ENCODE results near the gene ERN1. TPM values are rescaled to one million over a fixed set of nuclear protein-coding genes. Genes with fewer than 3 reads are reported as not detected.

ERN1 gene
- total and polyA plus RNA-seq, 2 of the 13 experiments (the other 11 are each of a cell fraction or from before 2014, with no cell fraction given): 6.0 to 12.7 TPM

DNA sequence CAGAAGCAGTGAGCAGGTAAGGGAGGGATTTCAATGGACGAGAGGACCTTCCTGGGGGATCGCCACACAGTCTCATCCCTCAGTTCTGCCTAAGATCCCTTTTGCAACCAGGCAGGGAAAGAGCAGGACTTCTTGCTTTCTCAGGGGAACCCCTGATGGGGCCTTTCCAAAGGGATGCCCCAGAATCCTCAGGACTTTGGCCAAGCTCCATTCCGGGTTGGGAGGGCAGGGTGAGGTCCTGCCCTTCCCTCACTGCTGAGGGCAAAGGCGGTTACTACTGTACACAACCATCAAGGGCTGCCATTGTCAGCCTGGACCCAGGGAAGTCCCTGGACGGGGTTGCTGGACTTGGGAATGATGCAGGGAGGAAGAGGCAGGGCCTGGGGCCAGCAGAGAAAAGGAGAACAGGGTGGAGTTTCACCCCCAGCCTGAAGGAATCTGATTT, 122.1 kb downstream of the ERN1 start (continued):
- TF ChIP-seq JARID2 (CRISPR knock-in tag; IDR thresholded peaks at IDR 0.05; ENCODE audit: insufficient replicate concordance): no peak
- TF ChIP-seq RARA (CRISPR knock-in tag; IDR thresholded peaks at IDR 0.05): peak; percentile 76
- TF ChIP-seq, protein P1, sequence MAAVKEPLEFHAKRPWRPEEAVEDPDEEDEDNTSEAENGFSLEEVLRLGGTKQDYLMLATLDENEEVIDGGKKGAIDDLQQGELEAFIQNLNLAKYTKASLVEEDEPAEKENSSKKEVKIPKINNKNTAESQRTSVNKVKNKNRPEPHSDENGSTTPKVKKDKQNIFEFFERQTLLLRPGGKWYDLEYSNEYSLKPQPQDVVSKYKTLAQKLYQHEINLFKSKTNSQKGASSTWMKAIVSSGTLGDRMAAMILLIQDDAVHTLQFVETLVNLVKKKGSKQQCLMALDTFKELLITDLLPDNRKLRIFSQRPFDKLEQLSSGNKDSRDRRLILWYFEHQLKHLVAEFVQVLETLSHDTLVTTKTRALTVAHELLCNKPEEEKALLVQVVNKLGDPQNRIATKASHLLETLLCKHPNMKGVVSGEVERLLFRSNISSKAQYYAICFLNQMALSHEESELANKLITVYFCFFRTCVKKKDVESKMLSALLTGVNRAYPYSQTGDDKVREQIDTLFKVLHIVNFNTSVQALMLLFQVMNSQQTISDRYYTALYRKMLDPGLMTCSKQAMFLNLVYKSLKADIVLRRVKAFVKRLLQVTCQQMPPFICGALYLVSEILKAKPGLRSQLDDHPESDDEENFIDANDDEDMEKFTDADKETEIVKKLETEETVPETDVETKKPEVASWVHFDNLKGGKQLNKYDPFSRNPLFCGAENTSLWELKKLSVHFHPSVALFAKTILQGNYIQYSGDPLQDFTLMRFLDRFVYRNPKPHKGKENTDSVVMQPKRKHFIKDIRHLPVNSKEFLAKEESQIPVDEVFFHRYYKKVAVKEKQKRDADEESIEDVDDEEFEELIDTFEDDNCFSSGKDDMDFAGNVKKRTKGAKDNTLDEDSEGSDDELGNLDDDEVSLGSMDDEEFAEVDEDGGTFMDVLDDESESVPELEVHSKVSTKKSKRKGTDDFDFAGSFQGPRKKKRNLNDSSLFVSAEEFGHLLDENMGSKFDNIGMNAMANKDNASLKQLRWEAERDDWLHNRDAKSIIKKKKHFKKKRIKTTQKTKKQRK (IDR thresholded peaks at IDR 0.05; ENCODE audit: low read length): no peak
- TF ChIP-seq HHEX (CRISPR knock-in tag; IDR thresholded peaks at IDR 0.05): no peak
- peak; percentile 52 for TF ChIP-seq SAP130 (CRISPR knock-in tag; IDR thresholded peaks at IDR 0.05; ENCODE audit: low read depth)
- TF ChIP-seq, protein P2, sequence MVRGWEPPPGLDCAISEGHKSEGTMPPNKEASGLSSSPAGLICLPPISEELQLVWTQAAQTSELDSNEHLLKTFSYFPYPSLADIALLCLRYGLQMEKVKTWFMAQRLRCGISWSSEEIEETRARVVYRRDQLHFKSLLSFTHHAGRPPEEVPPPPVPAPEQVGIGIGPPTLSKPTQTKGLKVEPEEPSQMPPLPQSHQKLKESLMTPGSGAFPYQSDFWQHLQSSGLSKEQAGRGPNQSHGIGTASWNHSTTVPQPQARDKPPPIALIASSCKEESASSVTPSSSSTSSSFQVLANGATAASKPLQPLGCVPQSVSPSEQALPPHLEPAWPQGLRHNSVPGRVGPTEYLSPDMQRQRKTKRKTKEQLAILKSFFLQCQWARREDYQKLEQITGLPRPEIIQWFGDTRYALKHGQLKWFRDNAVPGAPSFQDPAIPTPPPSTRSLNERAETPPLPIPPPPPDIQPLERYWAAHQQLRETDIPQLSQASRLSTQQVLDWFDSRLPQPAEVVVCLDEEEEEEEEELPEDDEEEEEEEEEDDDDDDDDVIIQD (CRISPR knock-in tag; IDR thresholded peaks at IDR 0.05; ENCODE audit: low read depth): 0 out of 2 replicates have a peak, but pooled peaks have one; percentile 51
- TF ChIP-seq, protein P3, sequence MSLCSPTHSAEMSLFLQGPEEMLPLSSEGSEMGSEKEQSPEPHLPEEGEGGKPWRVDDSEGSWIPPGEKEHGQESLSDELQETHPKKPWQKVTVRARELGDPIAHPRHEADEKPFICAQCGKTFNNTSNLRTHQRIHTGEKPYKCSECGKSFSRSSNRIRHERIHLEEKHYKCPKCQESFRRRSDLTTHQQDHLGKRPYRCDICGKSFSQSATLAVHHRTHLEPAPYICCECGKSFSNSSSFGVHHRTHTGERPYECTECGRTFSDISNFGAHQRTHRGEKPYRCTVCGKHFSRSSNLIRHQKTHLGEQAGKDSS (CRISPR knock-in tag; IDR thresholded peaks at IDR 0.05; ENCODE audit: borderline replicate concordance, low read depth): no peak
- no peak for TF ChIP-seq MIXL1 (CRISPR knock-in tag; IDR thresholded peaks at IDR 0.05)
- TF ChIP-seq XRCC5 (optimal IDR thresholded peaks at IDR 0.05; ENCODE audit: low read length): peak; percentile 54
- TF ChIP-seq GFI1 (CRISPR knock-in tag; IDR thresholded peaks at IDR 0.05; ENCODE audit: borderline replicate concordance): no peak; the same call in 1 of the 2 replicates
- 0 out of 2 replicates have a peak, but pooled peaks have one; percentile 37 for TF ChIP-seq RBAK (CRISPR knock-in tag; IDR thresholded peaks at IDR 0.05)
- TF ChIP-seq, protein P4, sequence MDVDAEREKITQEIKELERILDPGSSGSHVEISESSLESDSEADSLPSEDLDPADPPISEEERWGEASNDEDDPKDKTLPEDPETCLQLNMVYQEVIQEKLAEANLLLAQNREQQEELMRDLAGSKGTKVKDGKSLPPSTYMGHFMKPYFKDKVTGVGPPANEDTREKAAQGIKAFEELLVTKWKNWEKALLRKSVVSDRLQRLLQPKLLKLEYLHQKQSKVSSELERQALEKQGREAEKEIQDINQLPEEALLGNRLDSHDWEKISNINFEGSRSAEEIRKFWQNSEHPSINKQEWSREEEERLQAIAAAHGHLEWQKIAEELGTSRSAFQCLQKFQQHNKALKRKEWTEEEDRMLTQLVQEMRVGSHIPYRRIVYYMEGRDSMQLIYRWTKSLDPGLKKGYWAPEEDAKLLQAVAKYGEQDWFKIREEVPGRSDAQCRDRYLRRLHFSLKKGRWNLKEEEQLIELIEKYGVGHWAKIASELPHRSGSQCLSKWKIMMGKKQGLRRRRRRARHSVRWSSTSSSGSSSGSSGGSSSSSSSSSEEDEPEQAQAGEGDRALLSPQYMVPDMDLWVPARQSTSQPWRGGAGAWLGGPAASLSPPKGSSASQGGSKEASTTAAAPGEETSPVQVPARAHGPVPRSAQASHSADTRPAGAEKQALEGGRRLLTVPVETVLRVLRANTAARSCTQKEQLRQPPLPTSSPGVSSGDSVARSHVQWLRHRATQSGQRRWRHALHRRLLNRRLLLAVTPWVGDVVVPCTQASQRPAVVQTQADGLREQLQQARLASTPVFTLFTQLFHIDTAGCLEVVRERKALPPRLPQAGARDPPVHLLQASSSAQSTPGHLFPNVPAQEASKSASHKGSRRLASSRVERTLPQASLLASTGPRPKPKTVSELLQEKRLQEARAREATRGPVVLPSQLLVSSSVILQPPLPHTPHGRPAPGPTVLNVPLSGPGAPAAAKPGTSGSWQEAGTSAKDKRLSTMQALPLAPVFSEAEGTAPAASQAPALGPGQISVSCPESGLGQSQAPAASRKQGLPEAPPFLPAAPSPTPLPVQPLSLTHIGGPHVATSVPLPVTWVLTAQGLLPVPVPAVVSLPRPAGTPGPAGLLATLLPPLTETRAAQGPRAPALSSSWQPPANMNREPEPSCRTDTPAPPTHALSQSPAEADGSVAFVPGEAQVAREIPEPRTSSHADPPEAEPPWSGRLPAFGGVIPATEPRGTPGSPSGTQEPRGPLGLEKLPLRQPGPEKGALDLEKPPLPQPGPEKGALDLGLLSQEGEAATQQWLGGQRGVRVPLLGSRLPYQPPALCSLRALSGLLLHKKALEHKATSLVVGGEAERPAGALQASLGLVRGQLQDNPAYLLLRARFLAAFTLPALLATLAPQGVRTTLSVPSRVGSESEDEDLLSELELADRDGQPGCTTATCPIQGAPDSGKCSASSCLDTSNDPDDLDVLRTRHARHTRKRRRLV (CRISPR knock-in tag; IDR thresholded peaks at IDR 0.05): no peak
- 0 out of 2 replicates have a peak, but pooled peaks have one; percentile 38 for TF ChIP-seq ZNF543 (CRISPR knock-in tag; IDR thresholded peaks at IDR 0.05)
- TF ChIP-seq TBP (CRISPR knock-in tag; IDR thresholded peaks at IDR 0.05): no peak
- TF ChIP-seq SMAD9 (CRISPR knock-in tag; IDR thresholded peaks at IDR 0.05): no peak
- TF ChIP-seq ZNF615 (CRISPR knock-in tag; IDR thresholded peaks at IDR 0.05; ENCODE audit: borderline replicate concordance): no peak
- TF ChIP-seq ZNF230 (CRISPR knock-in tag; IDR thresholded peaks at IDR 0.05): no peak
- TF ChIP-seq, protein P5, sequence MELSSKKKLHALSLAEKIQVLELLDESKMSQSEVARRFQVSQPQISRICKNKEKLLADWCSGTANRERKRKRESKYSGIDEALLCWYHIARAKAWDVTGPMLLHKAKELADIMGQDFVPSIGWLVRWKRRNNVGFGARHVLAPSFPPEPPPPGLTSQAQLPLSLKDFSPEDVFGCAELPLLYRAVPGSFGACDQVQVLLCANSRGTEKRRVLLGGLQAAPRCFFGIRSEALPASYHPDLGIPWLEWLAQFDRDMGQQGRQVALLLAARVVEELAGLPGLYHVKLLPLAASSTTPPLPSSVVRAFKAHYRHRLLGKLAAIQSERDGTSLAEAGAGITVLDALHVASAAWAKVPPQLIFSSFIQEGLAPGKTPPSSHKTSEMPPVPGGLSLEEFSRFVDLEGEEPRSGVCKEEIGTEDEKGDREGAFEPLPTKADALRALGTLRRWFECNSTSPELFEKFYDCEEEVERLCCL (CRISPR knock-in tag; IDR thresholded peaks at IDR 0.05; ENCODE audit: borderline replicate concordance): no peak
- TF ChIP-seq SALL1 (CRISPR knock-in tag; IDR thresholded peaks at IDR 0.05): peak; percentile 67

Measured in HepG2 (cell line).